DND-41 (cell line): ENCODE results near the gene PREX1.

ENCODE experiments used
- ATAC-seq: fragments of 200-7000 bp; cut with Tn5 transposase; 3 replicates; pipeline ENCODE4 v1.9.1; 2021; ENCODE audit warnings: low read depth; ENCODE audit not compliant: insufficient read depth
- DNase-seq: peaks from one replicate; pipeline ENCODE4 v3.0.0-alpha.2; 2020
- H2AFZ ChIP-seq: 2 replicates; pipeline ENCODE4 v1.6.0; 2012; ENCODE audit warnings: low read depth, low read length
- H3K27ac ChIP-seq: 2 replicates; pipeline ENCODE4 v1.5.1; 2012; ENCODE audit warnings: low read length, inconsistent platforms
- H3K27me3 ChIP-seq: fragments of 200-600 bp; sonication (generic); 2 replicates; pipeline ENCODE4 v1.6.0; 2012; ENCODE audit warnings: low read length, mild to moderate bottlenecking, inconsistent platforms; ENCODE audit not compliant: insufficient read depth, poor library complexity
- H3K36me3 ChIP-seq: 2 replicates; pipeline ENCODE4 v1.5.1; 2012; ENCODE audit warnings: low read length, inconsistent platforms; ENCODE audit not compliant: insufficient read depth
- H3K4me1 ChIP-seq: 2 replicates; pipeline ENCODE4 v1.5.1; 2012; ENCODE audit warnings: mild to moderate bottlenecking, low read length; ENCODE audit not compliant: insufficient read depth
- H3K4me2 ChIP-seq: 2 replicates; pipeline ENCODE4 v1.6.0; 2012; ENCODE audit warnings: mild to moderate bottlenecking, moderate library complexity, low read length, inconsistent platforms; ENCODE audit not compliant: insufficient read depth
- H3K4me3 ChIP-seq, 2 experiments: fragments of 200-600 bp in 1 of 2; shearing (Covaris generic) in 1 of 2; 2 replicates each; pipeline ENCODE4 v1.5.1; 2012 to 2016; ENCODE audit warnings: inconsistent platforms in 2 of 2, low read length in 2 of 2, mild to moderate bottlenecking in 2 of 2, low read depth in 1 of 2, moderate library complexity in 1 of 2
- H3K79me2 ChIP-seq: 2 replicates; pipeline ENCODE4 v1.6.0; 2012; ENCODE audit warnings: low read length, inconsistent platforms; ENCODE audit not compliant: insufficient read depth
- H3K9ac ChIP-seq: 2 replicates; pipeline ENCODE4 v1.6.0; 2012; ENCODE audit warnings: low read depth, mild to moderate bottlenecking, inconsistent platforms, low read length, moderate library complexity
- H3K9me3 ChIP-seq: 2 replicates; pipeline ENCODE4 v1.5.1; 2012; ENCODE audit warnings: low read length, moderate library complexity, mild to moderate bottlenecking, inconsistent platforms; ENCODE audit not compliant: insufficient read depth, severe bottlenecking
- H4K20me1 ChIP-seq: 2 replicates; pipeline ENCODE4 v1.6.0; 2012; ENCODE audit warnings: low read length; ENCODE audit not compliant: insufficient read depth
- EZH2 ChIP-seq: IDR thresholded peaks from 3 replicates; pipeline ENCODE4 v1.6.1; 2012; ENCODE audit warnings: borderline replicate concordance, low read depth, mild to moderate bottlenecking, moderate library complexity, low read length, inconsistent platforms; ENCODE audit not compliant: severe bottlenecking
- TF ChIP-seq, protein P1 (sequence below): IDR thresholded peaks from 2 replicates; pipeline ENCODE4 v1.5.1; 2012; ENCODE audit warnings: borderline replicate concordance, low read length, moderate library complexity, mild to moderate bottlenecking; ENCODE audit not compliant: poor library complexity, severe bottlenecking; ENCODE audit errors: extremely low read depth

The PREX1 gene

DNA sequence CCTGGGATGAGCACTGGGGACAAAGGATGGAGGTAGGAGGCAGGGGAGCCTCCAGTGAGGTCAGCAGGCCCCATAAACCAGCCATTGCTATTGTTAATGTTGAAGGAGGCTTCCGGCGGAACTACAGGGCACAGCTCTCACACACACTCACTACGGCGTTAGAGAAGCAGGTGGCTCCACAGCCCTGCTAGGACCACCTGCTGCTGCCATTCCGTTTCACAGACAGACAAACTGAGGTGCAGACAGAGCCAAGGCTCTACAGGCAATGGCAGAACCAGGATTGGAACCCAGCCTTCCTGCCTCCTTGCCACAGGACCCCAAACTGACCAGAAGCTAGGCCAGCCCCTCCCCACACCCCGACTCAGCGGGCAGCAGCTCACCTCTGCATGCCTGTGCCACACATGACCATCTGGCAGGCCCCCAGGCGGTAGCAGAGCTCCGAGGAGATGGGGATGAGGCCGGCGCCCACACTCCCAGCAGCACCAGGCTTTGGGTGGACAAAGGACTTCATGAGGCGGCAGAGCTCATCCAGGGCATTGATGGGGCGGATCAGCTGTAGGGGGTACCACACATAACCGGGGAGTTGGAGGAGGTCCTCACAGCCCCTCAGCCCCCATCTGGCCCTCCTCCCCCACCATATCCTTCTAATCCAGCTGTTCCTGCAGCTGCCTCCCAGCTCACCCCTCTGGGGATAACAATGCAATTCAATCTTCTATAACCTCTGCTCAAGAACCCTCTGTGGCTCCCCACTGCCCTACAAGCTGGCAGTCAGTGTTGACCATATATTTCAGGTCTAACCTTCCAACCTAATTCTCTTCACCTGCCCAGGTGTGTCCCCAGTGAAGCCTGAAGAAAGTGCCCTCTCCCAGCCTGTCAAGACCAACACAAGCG, 198.5 kb downstream of the PREX1 start:
- ATAC-seq (no peak), DNase-seq (no peak)
- Histone ChIP-seq H3K9me3 (no peaks in the 10 kb centered on the region), H3K9ac (no peak overlapping the region), H3K27me3 (no peaks in the 10 kb centered on the region), H3K4me3 (no peak overlapping the region), H4K20me1 (peaks cover 4% of the 10 kb centered on the region; the same call in 1 of the 2 replicates), H3K4me1 (peaks cover 17% of the 10 kb centered on the region), H3K79me2 (no peaks in the 10 kb centered on the region), H2AFZ (no peak overlapping the region), H3K4me2 (no peak overlapping the region), H3K36me3 (no peaks in the 10 kb centered on the region), H3K27ac (no peak overlapping the region)
- no peak for TF ChIP-seq EZH2
- TF ChIP-seq, protein P1, sequence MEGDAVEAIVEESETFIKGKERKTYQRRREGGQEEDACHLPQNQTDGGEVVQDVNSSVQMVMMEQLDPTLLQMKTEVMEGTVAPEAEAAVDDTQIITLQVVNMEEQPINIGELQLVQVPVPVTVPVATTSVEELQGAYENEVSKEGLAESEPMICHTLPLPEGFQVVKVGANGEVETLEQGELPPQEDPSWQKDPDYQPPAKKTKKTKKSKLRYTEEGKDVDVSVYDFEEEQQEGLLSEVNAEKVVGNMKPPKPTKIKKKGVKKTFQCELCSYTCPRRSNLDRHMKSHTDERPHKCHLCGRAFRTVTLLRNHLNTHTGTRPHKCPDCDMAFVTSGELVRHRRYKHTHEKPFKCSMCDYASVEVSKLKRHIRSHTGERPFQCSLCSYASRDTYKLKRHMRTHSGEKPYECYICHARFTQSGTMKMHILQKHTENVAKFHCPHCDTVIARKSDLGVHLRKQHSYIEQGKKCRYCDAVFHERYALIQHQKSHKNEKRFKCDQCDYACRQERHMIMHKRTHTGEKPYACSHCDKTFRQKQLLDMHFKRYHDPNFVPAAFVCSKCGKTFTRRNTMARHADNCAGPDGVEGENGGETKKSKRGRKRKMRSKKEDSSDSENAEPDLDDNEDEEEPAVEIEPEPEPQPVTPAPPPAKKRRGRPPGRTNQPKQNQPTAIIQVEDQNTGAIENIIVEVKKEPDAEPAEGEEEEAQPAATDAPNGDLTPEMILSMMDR: no peak

DNA sequence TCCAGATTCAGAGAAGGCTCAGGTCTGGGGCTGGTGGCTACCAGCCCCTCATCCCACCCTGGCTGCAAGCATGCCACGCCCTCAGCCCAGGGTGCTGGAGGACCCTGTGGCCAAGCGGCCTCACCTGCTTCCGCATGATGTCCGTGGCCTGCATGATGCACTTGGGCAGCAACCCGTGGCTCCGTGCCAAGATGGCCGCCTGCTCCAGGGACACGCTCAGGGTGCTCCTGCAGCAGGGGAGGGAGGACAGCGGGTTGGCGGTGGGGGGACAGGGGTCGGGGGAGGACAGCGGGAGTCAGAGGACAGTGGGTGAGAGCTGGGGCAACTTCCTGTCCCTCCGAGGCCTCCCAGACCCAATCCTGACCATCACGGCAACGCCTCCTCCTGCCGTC, 200.1 kb downstream of the PREX1 start:
- H3K4me2 ChIP-seq: no peak overlapping the region
- no peak for ATAC-seq

DNA sequence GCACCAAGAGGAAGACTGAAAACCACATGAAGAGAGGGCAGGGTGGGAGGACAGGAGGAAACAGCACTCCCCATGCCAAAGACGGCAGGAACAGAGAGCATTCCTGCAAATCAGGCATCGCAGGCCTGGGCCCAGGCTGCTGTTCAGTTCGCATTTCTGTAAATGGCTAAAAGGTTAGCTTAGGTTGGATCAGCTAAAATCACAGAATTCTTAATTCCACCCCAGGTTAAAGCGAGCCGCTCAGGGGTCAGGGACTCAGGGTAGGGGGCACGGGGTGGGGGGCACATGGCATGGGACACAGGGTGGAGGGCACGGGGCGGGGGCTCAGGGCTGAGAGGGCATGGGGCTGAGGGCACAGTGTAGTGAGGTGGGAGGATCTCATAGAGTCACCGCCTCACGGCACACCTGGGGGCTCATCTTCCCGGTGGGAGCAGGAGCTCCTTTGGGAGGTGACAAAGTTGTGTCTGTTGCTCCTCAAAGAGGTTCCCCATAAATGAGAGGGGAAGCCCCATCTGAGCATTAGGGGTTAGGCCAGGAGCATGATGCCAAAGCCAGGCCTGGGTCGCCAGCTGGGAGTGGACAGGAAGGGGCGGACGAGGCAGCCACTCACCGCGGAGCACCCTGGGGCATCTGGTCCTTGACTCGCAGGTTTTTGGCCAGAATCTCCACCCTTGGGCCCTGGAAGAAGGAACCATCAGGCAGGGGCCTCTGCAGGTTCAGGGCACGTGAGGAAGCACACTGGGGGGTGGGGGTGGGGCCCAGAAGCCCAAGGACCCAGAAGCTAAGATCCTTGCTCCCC, 200.7 kb downstream of the PREX1 start:
- Histone ChIP-seq H3K27ac (no peak overlapping the region), H3K9ac (no peak overlapping the region; the same call in 1 of the 2 replicates), H3K9me3 (no peaks in the 10 kb centered on the region), H2AFZ (peak overlapping the region; percentile 50; the same call in 1 of the 2 replicates), H3K4me3 (peak overlapping the region in 1 of 2 experiments; percentile 39; a peak in 1 of 4 replicates), H4K20me1 (peaks cover 4% of the 10 kb centered on the region; the same call in 1 of the 2 replicates), H3K4me1 (peaks cover 17% of the 10 kb centered on the region), H3K79me2 (no peaks in the 10 kb centered on the region), H3K4me2 (peak overlapping the region; percentile 67), H3K36me3 (no peaks in the 10 kb centered on the region), H3K27me3 (no peaks in the 10 kb centered on the region)
- DNase-seq: no peak
- TF ChIP-seq, protein P1: no peak
- no peak for TF ChIP-seq EZH2
- no peak; the same call in 2 of the 3 replicates for ATAC-seq

More for the DNA sequence above, 200.1 kb downstream of the PREX1 start:
- Histone ChIP-seq H3K4me3 (no peak overlapping the region), H3K4me1 (peaks cover 17% of the 10 kb centered on the region), H3K27me3 (no peaks in the 10 kb centered on the region), H3K9me3 (no peaks in the 10 kb centered on the region), H3K79me2 (no peaks in the 10 kb centered on the region), H3K9ac (no peak overlapping the region), H2AFZ (no peak overlapping the region), H4K20me1 (peaks cover 4% of the 10 kb centered on the region; the same call in 1 of the 2 replicates), H3K36me3 (no peaks in the 10 kb centered on the region), H3K27ac (no peak overlapping the region)
- TF ChIP-seq, protein P1: no peak
- no peak for TF ChIP-seq EZH2
- DNase-seq: no peak
